Middle frontal gyrus (tissue), 1 donor: Measurements from ENCODE around the gene GMNN.

Source experiments
- DNase-seq: peaks from one replicate; pipeline ENCODE4 v3.0.0-alpha.2; 2015; ENCODE audit warnings: low spot score; ENCODE audit errors: extremely low spot score

The GMNN gene

GRCh38 chr6:24802271-24803059 is 27.7 kb downstream of the GMNN start:
- no peak for DNase-seq

DNA sequence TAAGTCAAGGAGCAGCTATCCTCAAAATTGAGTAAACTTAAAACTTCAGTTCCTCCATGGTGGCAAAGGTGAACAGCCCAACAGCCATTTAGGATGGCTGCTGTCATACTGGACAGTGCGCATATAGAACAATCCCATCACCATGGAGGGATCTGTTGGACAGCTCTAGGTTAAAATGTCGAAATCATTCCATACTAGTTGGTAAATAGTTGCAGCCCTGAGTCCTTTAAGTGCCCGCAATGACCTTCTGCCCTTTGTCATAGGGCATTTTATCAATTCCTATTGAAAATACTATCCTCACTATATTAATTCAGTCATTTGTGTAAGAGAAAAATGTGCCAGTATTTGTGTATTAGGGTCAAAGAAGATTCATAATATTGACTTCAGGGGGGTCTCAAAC is 32.8 kb downstream of the GMNN start:
- no peak for DNase-seq

DNA sequence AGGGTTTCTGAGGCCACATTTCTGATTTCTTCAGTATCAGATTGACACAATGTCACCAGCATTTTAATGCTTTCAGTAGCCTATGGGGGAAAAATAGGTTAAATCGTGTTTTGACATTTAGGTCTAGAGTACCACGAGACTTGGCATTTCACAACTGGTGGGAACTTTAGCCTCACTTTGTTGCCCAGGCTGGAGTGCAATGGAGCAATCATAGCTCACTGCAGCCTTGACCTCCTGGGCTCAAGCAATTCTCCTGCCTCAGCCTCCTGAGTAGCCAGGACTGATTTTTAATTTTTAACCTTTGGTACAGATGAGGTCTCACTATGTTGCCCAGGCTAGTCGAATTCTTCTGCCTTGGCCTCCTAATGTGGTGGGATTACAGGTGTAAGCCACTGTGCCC is 35.0 kb downstream of the GMNN start:
- DNase-seq: no peak

DNA sequence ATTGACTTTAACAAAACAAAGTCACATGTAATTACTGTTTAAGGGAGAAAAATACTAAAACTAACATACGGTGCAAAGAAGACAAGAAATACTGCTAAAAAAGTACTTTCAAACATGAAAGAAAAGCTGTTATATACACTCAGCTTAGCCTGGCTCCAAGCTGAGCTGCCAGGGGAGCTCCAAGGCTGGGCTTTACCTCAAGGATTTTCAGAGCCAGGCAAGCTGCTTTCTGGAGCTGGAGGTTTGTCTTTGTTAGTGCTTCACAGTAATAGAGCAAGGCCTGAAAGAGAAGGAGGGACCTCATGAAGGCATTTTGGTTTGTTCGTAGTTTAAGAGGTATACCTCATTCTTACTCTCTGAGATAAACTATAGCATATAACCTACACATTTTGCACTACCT is 43.6 kb downstream of the GMNN start:
- DNase-seq: no peak

- DNase-seq: no peak
Observed at GRCh38 chr6:24821860-24822444, 47.2 kb downstream of the GMNN start.

DNA sequence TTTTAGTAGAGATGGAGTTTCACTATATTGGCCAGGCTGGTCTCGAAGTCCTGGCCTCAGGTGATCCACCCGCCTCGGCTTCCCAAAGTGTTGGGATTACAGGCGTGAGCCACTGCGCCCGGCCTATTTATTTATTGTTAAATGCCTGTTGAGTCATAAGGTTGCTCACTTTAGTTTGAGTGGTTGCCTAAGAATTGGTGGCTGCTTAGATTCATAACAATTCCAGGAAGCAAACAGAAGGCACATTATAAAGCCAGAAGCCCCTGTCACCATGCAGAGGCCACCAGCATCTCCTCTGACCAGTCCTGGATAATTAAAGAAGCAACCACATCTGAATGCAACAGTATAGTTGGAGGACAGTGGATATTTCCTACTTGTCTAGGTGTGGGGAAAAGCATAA is 48.0 kb downstream of the GMNN start:
- DNase-seq: no peak

DNA sequence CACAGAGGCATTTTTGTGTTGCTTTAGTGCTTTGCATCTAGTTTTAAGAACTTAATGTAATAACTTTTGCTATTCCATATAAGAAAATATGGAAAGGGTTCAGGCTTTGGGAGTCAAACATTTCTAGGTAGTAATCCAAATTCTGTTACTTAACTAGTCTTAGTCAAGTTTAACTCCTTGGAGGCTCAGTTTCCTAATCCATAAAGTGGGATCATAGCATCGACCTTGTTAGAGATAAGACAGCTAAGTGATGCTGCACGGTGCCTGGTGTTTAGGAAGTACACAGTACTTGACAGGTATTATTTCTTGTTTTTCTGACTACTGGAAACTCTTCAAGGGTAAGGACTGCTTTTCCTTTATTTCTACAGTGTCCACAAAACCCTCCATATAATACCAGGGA is 48.4 kb downstream of the GMNN start:
- no peak for DNase-seq

DNA sequence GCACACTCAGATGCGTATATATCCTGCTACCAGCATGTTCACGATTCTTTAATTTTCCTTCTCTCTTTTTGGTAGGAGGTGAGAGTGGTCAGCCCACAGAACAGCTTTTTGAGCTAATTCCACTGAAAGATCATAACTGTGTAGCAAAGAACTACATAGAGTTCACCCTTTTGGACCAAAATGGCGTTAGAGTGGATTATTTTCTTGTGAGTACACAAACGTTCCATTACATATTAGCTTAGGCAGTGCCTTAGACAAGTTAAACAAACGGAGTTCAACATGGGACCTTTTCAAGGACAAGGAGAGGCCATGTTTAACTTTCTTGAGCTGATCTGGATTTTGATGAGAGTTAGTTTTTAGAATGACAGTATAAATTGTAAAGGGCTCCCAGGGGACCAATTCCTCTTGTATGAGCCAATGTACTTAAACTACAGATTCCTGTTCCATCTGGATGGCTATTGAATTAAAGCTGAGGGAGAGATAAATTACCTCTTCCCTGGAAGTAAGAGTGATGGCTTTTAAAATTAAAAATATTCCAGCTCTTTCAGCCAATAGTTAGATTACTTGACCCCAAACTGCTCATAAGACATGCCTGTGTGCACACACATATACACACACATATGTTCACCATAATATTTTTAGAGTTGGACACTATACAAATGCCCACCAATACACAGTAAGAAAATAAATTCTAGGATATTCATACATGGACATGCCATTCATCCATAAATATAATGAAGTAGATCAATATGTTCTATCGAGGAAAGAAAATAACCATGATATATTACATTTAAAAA is 49.6 kb downstream of the GMNN start:
- no peak for DNase-seq

GRCh38 chr6:24825130-24825630 is 50.4 kb downstream of the GMNN start:
- DNase-seq: no peak

DNA sequence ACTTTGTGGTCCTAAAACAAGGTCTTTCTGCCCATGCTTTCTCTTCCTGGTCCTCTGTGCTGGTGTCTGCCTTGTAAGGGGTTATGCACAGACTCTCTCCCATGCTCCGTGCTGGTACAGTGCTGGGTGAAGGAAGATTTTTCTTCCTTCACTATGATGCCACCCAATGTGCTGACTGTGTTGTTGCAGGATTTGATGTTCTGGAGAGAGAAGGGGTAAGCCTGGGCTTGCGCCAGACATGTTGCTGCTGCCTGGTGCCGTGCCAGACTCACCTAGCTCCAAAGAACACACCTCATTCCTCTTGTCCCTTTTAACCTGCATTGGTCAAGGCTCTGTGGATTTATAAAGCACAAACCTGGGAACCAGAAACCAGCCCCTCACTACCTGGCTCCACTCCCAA is 52.4 kb downstream of the GMNN start:
- no peak for DNase-seq

GRCh38 chr6:24827970-24828369 is 53.2 kb downstream of the GMNN start:
- DNase-seq: no peak

DNA sequence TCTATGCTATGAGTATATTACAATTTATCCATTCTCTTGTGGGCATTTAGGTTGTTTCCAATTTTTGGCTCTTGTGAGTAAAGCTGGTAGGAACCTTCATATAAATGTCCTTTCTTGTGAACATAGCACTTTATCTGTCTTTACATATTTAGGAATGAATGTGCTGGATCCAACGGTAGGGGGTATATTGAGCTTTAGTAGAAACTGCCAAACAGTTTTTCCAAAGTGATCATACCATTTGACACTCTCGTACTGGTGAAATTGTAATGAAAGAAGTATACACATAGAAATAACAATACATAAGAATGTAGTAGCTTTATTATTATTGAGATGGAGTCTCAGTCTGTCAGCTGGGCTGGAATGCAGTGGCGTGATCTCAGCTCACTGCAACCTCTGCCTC is 54.9 kb downstream of the GMNN start:
- no peak for DNase-seq

DNA sequence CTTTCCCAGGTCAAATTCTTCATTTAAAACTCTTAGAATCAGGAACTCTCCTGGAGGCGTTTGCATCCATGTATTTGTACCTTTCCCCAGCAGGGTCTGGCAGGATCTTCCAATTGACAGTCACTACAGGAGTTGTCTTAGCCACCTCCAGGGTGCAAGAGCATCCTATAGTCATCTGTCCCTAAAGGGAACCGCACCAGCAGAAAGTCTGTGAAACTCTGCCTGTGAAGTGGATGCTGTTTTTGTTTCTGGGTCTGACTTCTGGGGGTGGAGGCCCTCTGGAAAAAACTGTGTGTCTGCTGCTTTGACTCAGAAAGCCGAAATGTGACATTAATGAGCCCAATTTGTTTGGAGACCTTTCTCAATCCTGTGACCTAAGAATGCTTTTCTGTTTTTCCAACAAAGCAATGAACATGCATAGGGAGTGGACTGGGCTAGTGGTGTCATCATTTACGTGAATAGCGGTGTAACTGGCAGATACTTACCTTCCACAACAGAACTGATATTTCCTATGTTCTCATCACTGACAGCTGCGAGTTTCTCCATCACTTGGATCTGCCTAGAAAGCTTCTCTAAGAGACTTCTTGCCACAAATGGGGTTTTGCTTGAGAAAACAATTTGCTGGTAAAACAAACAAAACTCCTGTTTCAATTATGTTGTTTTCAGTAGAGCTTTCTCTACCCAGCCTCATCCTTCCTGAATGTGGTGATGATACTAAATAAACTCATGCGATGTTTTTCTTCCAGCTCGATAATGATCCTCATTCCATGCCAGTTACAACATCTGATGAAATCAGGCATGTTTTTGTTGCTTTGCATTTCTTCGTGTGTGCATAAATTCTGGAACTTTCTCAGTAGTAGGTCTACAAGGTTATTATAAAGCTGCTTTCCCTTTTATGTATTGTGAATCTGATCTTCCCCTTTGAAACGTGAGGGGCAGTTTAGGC is 57.3 kb downstream of the GMNN start:
- DNase-seq: no peak

DNA sequence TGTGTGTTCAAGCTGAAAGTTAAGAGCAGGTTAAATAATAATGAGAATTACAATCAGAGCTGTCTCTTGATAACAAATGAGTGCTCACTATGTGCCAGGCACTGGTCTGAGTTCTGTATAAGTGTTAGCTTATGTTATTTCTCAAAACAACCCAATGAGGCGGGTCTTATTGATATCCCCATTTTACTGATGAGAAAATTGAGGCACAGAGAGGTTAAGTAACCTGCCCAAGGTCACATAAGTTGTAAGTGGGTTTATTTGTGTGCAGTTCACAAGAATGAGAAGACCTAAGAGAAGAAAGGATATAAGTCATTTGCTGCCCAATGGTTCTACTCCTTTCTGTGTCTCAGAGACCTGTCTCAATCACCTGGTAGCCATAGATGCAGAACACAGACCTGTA is 58.1 kb downstream of the GMNN start:
- DNase-seq: no peak

DNA sequence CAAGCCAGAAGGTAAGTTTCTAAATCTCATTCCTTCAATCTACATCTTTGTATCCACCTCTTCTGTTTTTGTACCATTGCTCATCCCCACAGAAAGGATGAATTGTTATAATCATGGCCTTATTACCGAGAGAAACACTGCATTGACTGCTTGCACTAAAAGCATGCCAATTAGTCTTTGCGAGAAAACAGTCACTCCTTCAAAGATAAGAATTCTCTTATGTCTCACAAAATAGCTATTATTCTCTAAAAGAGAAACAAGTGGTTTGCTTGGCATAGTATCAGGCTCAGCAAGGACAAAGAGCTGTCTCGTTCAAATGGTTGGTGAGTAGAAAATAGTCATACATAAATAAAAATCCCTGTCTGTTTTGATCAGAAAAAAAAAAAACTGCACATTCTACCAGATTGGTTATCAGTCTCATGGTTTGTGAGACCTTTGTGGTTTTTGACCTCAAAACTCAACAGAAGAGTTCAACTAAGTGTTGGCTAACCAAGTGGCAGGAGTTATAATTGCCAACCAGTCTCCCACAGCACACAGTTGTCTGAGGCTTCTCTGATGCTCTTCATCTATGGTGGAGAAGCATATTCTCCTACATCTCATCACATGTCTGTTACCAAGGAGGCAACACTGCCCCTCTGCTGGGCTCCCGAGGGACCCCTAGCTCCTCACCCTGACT is 59.1 kb downstream of the GMNN start:
- no peak for DNase-seq
